A549 treated with CORT108297 at 1 μM for 4 hours (cell line): Measurements from ENCODE around the gene LMAN1L. TPM values are rescaled to one million over a fixed set of nuclear protein-coding genes. Genes with fewer than 3 reads are reported as not detected.

Source experiments
- total RNA-seq: library from RNA; stranded (reverse); fragments of 200-300 nt; extraction: Qiagen RNA extraction; gene quantifications from 5 replicates; pipeline ENCODE4 v1.2.3, GENCODE V29; 2022

LMAN1L gene
- 0.03 to 0.08 TPM (median 0.08 TPM) in 3 of 5 replicates, not detected in the others for total RNA-seq

DNA sequence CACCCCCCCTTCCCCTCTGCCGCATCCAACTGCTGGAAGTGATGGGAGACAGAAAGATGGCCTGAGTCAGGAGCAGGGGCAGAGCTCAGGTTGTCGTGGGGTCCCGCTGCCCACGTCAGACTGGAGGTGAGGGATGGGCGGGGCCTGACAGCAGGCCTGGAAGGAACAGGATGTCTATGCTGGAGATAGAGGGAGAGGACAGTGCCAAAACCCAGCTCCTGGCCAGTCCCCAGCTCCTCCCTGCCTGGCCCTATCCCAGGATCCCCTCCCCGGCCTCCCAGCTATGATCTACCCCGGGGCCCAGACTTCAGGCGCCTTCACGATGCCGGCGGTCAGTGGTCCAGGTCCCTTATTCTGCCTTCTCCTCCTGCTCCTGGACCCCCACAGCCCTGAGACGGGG lies at the start of gene LMAN1L:
LMAN1L (plus strand) TSS at position 303 of the 400 bp plus-strand sequence; CDS start at position 323, 20 bp downstream.

GRCh38 chr15:74781431-74782258 lies 31.0 kb upstream of the LMAN1L start, which contains the start of gene CSK:
TSS of gene CSK (plus strand) at chr15:74782080. CDS start at chr15:74798298, 16,218 bp downstream.

DNA sequence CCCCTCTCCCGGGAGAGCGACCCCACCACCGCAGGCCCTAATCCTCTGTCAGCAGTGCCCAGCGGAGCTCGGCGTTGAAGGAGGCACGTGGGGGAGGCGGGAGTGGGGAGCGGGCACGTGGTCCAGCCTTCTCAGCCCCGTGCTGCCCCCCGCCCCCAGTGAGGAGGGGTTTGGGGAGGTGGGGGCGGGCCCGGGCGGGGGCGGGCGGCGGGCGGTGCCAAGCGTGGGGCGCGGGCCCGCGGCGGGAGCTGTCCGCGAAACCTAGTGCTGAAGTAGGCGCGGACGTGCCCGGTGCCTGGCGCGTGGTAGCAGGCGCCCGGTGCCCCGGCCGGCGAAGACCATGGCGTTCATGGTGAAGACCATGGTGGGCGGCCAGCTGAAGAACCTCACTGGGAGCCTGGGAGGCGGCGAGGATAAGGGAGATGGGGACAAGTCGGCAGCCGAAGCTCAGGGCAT lies 13.8 kb downstream of the LMAN1L start, which contains the start of gene CPLX3:
CPLX3 (plus strand) TSS at position 264 of the 456 bp plus-strand sequence; CDS start at position 341, 77 bp downstream.

GRCh38 chr15:74842581-74843444 lies 30.2 kb downstream of the LMAN1L start, which contains the start of gene ULK3:
TSS of gene ULK3 (minus strand) at chr15:74843156. CDS start at chr15:74843105, 51 bp downstream.

DNA sequence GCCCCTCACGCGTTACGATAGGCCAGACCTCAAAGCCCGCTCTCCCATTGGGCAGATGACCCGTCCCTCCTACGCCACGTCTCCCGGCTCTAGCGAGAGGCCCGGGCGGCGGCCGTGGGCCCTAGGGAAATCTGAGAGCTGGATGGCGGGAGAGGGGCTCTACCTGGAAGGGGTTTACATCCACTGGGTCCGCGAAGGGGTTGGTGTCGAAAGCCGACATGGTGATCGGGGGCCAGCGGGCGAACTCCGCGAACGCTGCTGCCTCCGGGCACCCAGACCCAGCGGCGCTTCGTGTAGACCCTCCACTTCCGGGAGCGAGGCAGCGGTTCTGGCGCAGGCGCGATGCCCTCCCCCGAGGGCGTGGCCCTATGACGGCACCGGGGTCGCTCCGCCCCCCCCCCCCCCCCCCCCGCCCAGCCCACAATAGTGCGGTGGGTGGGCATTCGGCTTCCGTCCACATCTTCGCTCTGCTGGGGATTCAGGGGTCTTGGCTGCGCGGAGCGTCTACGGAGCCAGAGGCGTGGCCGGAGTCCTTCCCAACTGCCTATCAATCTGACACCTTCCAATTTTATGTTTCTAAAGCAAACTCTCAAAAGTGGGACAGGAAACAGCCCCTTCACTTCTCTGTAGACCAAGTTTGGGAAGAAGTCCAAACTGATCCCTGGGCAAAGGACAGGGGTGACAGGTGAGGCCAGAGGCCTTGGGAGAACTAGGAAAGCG lies 60.6 kb downstream of the LMAN1L start, which contains the start of gene SCAMP2:
SCAMP2 (minus strand) TSS at position 330 of the 720 bp plus-strand sequence; CDS start at position 220, 110 bp downstream.

Other genes with a start within 250 kb of the LMAN1L start
- 33.3 to 47.6 TPM (median 36.3 TPM) in 5 replicates for gene CLK3, start 197.0 kb upstream of the LMAN1L start, total RNA-seq
- 17.9 to 20.7 TPM (median 18.9 TPM) in 5 replicates for gene EDC3, start 116.8 kb upstream of the LMAN1L start, total RNA-seq
- 1.3 to 2.5 TPM (median 2.0 TPM) in 5 replicates for gene CYP1A1, start 87.3 kb upstream of the LMAN1L start, total RNA-seq
- not detected in 5 replicates for gene CYP1A2, start 64.0 kb upstream of the LMAN1L start, total RNA-seq
- 59.2 to 70.7 TPM (median 66.3 TPM) in 5 replicates for gene CSK, start 30.8 kb upstream of the LMAN1L start, total RNA-seq
- 0.05 to 0.06 TPM in 2 of 5 replicates, not detected in the others for gene CPLX3, start 13.8 kb downstream of the LMAN1L start, total RNA-seq
- gene ULK3, start 30.3 kb downstream of the LMAN1L start, total RNA-seq, result 27.9 to 41.0 TPM (median 38.2 TPM) in 5 replicates
- gene SCAMP2, start 60.5 kb downstream of the LMAN1L start, total RNA-seq, result 55.2 to 69.3 TPM (median 66.6 TPM) in 5 replicates
- gene MPI, start 77.2 kb downstream of the LMAN1L start, total RNA-seq, result 28.0 to 35.2 TPM (median 32.6 TPM) in 5 replicates
- 30.0 to 41.1 TPM (median 38.4 TPM) in 5 replicates for gene FAM219B, start 94.0 kb downstream of the LMAN1L start, total RNA-seq
- 505 to 615 TPM (median 535 TPM) in 5 replicates for gene COX5A, start 125.2 kb downstream of the LMAN1L start, total RNA-seq
- 18.6 to 29.7 TPM (median 27.3 TPM) in 5 replicates for gene RPP25, start 143.9 kb downstream of the LMAN1L start, total RNA-seq
- 11.8 to 15.0 TPM (median 14.3 TPM) in 5 replicates for gene SCAMP5, start 182.7 kb downstream of the LMAN1L start, total RNA-seq
- gene PPCDC, start 210.8 kb downstream of the LMAN1L start, total RNA-seq, result 16.2 to 22.0 TPM (median 19.9 TPM) in 5 replicates